GM08714 (cell line): ENCODE data around the gene SDK1.

Source experiments
- H3K4me3 ChIP-seq: fragments of 200-500 bp; sonication (Bioruptor generic); 2 replicates; pipeline ENCODE4 v1.5.1; 2014; ENCODE audit warnings: mild to moderate bottlenecking, low read length, inconsistent platforms
- ZNF274 ChIP-seq: IDR thresholded peaks from 2 replicates; pipeline ENCODE4 v1.6.1; 2012; ENCODE audit warnings: mild to moderate bottlenecking, low read depth, low read length

SDK1 gene

GRCh38 chr7:3333861-3334260 is 32.8 kb downstream of the SDK1 start:
- TF ChIP-seq ZNF274: no peak
- no peak overlapping the region for H3K4me3 ChIP-seq

GRCh38 chr7:3336042-3336665 is 35.1 kb downstream of the SDK1 start:
- no peak overlapping the region for H3K4me3 ChIP-seq
- TF ChIP-seq ZNF274: no peak

GRCh38 chr7:3338161-3338560 is 37.1 kb downstream of the SDK1 start:
- no peak overlapping the region for H3K4me3 ChIP-seq
- TF ChIP-seq ZNF274: no peak

- TF ChIP-seq ZNF274: no peak
- H3K4me3 ChIP-seq: no peak overlapping the region
These were observed 44.8 kb downstream of the SDK1 start for GRCh38 chr7:3345699-3346481.

- H3K4me3 ChIP-seq: no peak overlapping the region
- TF ChIP-seq ZNF274: no peak
These were observed 48.1 kb downstream of the SDK1 start for GRCh38 chr7:3349126-3349525.

GRCh38 chr7:3356173-3356572 is 55.1 kb downstream of the SDK1 start:
- H3K4me3 ChIP-seq: no peak overlapping the region
- no peak for TF ChIP-seq ZNF274

- TF ChIP-seq ZNF274: no peak
These were observed 57.9 kb downstream of the SDK1 start for GRCh38 chr7:3358991-3359390.

GRCh38 chr7:3367261-3367660 is 66.2 kb downstream of the SDK1 start:
- H3K4me3 ChIP-seq: no peak overlapping the region
- TF ChIP-seq ZNF274: no peak

More at GRCh38 chr7:3358991-3359390, 57.9 kb downstream of the SDK1 start:
- no peak overlapping the region for H3K4me3 ChIP-seq

GRCh38 chr7:3370068-3370830 is 69.2 kb downstream of the SDK1 start:
- no peak for TF ChIP-seq ZNF274
- H3K4me3 ChIP-seq: no peak overlapping the region

- no peak for TF ChIP-seq ZNF274
- no peak overlapping the region for H3K4me3 ChIP-seq
These were observed 69.9 kb downstream of the SDK1 start for GRCh38 chr7:3370921-3371320.

- no peak overlapping the region for H3K4me3 ChIP-seq
- no peak for TF ChIP-seq ZNF274
These were observed 70.5 kb downstream of the SDK1 start for GRCh38 chr7:3371601-3372000.

- TF ChIP-seq ZNF274: no peak
- H3K4me3 ChIP-seq: no peak overlapping the region
These were observed 73.2 kb downstream of the SDK1 start for GRCh38 chr7:3374239-3374638.

GRCh38 chr7:3378390-3379150 is 77.5 kb downstream of the SDK1 start:
- TF ChIP-seq ZNF274: no peak
- no peak overlapping the region for H3K4me3 ChIP-seq

- H3K4me3 ChIP-seq: no peak overlapping the region
- no peak for TF ChIP-seq ZNF274
These were observed 79.0 kb downstream of the SDK1 start for GRCh38 chr7:3380034-3380433.
